SIG-M5 treated with dmso at 0.1 percent for 504 hours (cell line): ENCODE data around the gene FAM169A.
"Not testable (repeated sequence)": the region's sequence is repeated elsewhere in the genome, so short reads cannot be mapped to it uniquely, and the experiment has no call there.

Experiments
- DNase-seq: peaks from one replicate; lab custom pipeline; 2025; ENCODE audit not compliant: unreplicated experiment; lab: John Stamatoyannopoulos, UW

FAM169A gene

DNA sequence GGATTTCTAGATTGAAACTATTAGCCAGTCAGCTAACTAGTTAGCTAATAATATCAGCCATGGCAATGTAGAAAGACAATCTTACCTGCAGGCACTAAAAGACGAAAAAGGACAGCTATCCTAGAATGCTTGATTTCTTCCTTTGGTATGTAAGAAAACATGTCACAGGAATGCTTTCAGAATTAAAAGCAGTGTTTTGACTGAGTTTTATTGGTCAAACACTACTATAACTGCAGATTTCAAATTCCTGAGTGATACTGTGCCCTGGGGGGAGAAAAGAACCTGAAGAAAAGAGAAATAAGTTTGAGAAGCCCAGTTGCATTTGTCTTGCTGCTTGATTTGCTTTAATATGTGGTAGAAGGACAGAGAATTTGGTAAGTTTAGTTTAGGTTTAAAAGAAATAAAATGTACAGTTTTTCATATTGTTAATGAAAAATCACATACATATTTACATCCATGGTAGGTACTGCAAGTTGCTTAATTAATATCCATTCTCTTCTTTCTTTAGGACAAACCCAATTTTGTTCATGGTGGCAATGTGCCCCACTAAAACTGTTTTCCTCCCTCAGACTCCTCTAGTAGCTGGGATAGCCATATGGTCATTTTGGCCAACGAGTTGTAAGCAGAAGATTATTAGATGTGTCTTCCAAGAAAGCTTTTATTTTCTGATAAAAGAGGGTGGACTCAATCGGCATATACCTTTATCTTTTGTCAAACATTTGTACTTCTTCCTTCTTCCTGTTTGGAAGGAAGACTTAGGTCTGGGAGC is 4.3 kb upstream of the FAM169A start:
- DNase-seq, result no peak

DNA sequence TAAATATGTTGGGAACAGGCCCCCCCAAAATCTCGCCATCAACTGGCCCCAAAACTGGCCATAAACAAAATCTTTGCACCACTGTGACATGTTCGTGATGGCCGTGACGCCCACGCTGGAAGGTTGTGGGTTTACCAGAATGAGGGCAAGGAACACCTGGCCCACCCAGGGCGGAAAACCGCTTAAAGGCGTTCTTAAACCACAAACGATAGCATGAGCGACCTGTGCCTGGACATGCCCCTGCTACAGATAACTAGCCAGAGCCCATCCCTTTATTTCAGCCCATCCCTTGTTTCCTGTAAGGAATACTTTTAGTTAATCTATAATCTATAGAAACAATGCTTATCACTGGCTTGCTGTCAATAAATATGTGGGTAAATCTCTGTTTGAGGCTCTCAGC is 3.2 kb upstream of the FAM169A start:
- DNase-seq, result not testable (repeated sequence)

DNA sequence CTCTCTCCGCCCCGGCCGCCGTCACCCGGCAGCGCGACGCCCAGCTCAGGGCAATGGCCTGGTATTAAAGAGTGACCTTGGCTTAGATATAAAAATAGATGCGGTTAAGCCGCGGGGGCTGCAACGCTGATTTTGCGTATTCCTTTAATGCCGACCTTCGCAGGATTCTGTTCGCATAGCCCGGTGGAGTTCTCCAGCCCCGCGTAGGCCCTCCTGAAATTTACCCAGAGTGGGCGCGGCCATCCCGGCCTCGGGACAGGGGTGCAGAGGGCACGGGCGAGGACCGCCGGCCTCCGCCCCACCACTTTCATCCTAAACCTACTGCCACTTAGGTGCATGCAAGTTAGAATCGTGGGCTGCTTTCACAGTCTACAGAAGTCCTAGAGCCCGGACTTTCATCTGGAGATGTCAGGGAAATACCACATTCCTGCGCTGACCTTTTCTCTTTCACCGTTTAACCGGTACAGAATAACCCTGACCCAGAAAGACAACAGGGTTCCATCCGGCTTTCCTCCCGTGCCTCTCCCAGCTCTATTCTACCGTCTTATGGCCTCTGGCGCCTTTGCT is 492 bp upstream of the FAM169A start:
- no peak for DNase-seq

DNA sequence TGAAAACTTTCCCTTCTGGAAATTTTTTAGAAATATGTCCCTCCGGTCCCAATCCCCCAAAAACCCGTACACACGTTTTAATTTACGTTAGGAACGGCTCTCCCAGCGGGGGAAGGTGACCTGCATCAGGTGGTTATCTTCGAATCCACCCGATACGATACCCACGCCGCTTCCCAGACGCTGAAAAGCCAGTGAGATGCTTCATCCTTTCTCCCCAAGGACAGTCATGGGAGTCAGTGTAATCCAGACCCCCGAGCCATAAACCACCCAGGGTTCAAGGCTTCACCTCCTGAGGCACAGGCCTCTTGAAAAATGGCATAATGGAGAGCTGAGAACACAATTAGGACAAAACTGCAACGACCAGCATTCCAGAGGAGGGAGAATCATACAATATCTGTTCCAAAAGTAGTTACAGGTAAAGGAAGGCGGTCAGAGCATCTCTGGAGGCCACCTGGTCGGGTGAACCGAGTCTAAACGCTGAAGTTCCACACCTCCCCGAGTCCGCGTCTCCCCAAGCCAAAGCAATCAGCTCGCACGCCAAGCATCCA is 857 bp downstream of the FAM169A start:
- no peak for DNase-seq

DNA sequence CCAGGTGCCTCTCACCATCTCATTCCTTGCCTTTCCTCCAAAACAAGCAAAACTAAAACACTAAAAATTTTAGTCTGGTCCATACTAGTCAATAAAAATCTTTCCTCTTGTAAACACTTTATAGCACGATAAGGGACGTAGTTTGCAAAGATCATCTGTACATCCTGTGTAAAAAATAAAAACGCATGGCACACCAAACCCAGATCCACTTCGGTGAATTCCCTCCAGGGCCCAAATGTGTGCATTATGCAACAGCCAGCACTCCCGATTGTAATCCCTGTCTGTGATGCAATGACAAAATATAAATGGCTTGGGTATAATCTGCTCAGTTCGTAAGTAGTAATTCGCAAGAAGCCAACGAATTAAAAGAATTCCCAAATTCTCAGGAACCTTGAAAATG is 1.4 kb downstream of the FAM169A start:
- no peak for DNase-seq

DNA sequence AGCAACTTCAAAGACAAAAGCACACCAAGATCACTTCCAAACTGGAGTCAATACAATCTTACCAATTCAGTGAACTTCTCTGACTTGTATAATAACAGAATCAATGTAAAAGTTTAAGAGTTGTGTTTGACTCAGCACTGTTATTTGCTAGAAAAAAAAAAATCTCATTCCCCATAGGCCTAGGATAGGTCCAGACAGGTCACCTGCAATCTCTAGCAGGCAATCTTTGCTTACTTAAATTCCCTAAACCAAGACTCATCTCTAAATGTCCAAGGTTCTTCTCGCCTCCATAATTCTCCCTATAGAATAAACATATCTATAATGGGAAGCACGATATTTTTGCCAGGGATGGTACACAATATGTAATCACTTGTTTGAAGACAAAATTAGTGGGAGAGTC is 2.5 kb downstream of the FAM169A start:
- DNase-seq, result no peak

DNA sequence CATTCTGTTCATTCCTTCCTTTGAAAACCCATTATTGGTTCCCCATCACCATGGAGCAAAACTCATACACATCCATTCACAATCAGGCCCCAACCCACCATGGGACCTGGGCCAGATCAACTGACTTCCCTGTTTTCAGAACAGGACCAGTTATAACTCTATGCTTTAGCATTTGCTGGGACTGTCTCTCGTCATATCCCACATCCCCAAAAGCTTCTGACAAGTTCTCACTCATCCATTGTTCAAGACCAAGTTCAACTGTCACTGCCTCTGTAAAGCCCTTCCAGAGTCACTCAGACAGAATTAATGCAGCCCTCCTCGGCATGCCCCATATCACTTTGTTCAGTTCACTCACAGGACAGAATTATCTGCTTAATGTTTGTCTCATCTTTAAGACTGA is 4.0 kb downstream of the FAM169A start:
- no peak for DNase-seq

DNA sequence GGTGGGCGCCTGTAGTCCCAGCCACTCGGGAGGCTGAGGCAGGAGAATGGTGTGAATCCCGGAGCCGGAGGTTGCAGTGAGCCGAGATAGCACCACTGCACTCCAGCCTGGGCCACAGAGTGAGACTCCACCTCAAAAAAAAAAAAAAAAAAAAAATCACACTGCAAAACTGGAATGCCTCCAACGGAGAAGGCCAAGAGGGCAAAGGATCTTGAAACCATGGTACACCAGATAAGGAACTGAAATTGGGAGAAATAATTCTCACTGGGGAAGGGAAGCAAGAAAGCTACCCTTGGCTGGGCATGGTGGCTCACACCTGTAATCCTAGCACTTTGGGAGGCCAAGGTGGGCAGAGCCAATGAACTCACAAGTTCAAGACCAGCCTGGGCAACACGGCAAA is 9.2 kb downstream of the FAM169A start:
- not testable (repeated sequence) for DNase-seq

DNA sequence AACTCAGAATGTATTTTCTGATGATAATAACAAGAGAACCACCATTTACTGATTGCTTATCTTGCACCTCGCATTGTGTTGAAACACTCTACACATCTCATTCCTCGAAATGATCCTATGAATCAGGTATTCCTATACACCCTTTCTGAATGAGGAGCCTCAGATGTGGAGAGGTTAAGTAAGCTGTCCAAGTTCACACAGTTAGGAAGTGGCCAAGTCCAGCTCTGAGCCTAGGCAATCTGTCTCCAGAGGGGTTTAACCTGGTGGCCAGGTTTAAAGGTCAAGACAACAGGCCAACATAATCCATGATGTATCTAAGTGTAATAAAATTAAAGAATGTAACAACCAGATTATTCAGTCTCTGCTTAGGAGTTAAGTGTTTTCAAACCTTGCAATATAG is 12.9 kb downstream of the FAM169A start:
- no peak for DNase-seq

DNA sequence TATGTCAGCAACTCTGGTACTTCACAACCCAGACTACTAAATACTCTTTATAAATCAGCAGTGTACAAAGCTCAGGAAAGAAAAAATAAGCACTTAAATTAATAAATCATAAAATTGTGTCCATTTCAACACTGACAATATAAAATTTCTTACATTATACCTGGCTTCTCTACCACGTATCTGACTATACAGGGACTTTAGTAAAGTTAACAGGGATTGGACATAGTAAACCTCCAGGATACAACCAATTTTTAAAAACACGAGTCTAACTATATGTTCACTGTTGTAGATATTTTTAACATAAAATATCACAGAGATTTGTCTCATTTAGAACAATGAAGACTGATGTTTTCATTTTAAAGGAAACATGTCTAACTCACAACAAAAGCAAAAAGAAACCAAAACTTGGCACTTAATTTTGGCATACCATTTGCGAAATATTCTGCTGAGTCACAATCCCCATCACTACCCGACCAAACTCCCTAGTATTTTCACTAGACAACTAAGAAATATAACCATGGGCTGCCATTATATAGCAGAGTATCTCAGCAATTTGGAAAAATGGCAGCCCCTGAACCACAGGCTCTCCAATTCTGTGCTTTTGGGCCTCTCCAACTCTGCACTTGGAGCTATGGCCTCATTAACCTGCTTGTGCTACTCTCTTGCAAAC is 14.4 kb downstream of the FAM169A start:
- peak; percentile 14 for DNase-seq

DNA sequence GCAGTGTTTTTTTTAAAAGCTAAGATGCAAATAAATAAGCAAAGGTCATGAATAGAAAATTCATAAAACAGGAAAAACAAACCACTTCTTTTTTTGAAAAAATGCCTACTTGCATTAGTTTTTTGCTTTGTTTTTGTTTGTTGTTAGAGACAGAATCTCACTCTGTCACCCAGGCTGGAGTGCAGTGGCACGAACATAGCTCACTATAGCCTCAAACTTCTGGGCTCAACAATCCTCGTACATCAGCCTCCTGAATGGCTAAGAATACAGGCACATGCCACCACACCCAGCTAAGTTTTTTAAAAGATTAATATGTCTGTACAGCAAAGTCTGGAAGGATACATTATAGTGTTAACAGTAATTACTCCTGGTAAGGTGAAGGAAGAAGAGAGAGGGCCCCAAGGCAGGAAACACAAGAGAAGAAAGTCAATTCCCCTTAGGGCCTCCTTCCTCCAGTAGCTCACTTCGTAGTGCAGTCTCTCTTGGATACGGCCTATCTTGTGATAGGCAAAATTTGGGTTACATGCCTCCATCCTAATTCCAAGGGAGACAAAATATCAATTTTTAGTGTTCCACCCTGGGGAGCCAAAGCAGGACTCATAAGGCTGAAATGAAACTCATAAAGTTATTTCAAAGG is 15.3 kb downstream of the FAM169A start:
- no peak for DNase-seq

DNA sequence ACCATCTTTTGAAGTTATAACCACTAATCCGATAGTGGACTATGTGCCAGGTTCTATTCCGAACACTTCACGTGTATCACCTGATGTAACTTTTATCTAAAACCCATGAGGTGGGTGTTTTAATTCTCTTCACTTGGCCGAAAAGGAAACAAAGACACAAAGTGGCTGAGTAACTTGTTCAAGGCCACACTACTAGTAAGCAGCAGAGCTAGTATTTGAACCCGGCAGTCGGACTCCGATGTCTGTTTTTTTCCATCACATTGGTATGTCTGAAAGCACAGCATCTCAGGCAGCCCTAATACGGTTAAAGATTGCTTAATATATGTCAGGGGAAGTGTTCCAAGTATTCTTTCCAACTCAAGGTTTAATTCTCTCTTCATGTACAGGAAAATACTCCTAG is 16.2 kb downstream of the FAM169A start:
- DNase-seq, result no peak

DNA sequence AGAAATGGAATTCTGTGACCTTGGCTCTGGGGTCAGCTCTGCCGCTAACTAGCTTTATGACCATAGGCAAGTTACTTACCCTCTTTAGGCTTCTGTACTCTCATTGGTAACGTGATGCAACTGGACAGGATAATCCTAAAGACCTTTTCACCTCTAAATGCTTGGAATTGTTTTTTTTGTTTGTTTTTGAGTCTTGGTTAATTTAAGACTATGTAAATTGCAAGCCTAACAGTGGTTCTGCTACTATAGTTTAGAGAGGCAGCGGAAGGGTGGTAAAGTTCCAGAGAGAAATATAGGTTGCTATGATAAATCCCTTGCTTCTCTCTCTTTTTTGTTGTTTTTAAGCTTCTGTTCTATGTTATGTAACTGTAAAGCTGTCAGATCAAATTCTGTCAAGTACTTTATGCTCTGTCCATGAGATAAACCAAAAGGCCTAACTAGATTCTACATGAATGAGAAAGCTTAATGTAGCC is 17.6 kb downstream of the FAM169A start:
- no peak for DNase-seq

DNA sequence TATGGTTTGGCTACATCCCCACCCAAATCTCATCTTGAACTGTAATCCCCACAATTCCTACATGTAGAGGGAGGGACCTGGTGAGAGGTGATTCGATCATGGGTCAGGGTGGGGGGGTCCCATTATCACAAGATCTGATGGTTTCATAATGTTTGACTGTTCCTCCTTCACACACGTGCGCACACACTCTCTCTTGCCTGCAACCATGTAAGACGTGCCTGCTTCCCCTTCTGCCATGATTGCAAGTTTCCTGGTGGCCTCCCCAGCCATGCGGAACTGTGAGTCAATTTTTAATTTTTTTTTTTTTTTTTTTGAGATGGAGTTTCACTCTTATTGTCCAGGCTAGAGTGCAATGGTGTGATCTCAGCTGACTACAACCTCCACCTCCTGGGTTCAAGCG is 27.0 kb downstream of the FAM169A start:
- DNase-seq, result no peak

DNA sequence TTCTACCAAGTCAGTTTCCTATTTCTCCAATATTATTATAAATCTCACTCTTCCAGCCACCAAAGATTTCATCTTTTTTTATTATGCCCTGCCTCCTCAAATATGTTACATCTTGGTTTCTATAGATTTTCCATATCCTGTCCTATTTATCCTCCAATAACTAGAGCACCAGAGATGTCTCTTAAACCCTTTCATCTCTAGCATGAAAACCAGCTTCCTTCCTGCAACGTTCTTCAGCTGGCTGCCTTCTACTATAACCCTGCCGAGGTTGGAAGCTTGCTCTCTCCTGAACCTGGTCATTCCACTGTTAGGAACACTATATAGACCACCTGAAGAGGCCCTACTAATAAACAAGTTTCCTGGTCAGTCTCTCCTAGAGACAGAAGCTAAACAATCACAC is 27.9 kb downstream of the FAM169A start:
- DNase-seq, result no peak

DNA sequence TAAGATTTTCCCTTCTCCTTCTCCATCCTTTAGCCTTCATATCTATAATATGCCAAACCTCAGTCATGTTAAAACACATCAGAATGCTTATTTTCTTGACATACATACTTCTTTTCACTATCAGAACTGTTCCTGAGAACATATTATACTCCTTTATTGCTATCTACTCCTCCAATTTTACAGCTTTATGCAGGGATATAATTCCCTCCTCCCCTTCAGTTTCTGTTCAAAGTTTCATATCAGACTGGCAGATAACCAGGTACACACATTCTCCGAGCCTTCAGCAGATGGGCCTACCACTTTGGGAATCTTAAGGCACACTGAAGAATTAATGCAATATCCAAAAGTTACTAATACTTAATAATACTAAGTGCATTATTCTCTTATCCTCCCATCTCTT is 29.1 kb downstream of the FAM169A start:
- DNase-seq, result no peak

DNA sequence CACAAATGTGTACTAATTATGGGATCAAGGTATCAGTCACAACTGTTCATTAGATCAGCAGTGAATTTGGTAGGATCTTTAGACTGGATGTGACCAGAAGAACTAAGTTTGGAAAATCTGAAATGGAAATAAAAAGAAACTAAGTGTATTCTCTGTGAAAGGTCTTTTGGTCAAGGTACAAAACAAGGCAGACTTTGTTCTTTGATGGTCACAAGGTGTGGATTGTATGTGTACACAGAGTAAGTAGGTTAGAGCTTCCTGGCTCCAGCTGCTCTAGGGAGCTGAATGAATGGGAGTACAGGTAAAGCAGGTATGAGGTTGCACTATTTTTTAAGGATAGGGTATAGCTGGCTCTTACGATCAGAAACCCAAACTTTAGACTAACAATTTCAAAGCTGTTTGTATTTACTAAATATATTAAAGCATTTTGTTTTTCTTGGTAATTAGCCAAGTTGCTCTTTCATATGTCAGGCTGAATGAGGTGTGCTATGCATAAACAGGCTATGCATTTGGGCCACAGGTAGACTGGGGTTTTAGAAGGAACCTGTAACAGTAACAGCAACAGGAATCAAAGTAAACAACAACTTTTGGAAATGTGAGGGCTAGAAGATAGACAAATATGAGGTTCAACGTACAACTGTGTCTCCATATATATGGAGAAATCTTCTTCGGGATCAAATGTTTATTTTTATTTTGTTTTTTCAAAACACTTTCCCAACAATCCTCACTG is 32.5 kb downstream of the FAM169A start:
- no peak for DNase-seq

DNA sequence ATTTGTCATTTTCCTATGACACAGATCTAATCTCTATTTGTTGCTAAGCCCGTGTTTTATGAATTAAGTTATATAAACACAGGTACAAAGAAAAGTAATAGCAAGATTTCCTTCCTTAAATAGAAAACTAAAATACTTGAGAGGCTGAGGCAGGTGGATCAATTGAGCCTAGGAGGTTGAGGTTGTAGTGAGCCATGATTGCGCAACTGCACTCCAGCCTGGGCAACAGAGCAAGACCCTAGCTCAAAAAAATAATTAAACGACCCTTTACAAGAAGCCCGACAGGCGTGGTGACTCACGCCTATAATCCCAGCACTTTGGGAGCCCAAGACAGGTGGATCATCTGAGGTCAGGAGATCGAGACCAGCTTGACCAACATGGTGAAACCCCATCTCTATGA is 36.8 kb downstream of the FAM169A start:
- DNase-seq, result no peak

DNA sequence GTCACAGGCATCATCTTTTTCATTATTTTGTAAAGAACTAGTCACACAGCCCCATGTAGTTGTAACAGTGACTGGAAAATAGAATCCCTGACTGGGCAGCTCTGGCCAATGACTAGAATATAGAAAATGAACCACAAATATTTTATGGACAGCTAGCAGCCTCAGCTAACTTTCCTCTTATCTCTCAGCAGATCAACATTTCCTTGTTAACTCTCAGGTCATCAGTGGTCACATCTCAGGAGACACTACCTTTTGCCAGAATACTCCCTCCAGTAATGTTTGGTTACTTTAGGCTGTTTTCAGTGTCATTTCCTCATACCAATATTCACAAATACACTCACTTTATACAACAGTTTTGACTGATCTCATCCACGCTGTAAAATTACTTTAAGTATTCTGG is 43.9 kb downstream of the FAM169A start:
- no peak for DNase-seq

DNA sequence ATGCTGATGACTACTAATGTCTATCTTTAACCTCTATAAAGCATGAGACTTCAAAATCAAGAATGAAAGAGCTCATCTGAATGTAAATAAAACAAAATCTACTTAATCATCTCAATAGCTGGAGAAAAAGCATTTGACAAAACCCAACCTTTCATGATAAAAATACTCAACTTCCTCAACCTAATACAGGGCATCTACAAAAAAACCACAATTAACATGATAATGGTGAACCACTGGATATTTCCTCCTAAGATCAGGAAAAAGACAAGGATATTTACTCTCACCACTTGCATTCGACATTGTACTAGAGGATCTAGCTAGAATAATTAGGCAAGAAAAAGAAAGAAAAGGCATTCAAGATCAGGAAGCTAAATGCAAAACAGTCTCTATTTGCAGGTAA is 49.3 kb downstream of the FAM169A start:
- no peak for DNase-seq

DNA sequence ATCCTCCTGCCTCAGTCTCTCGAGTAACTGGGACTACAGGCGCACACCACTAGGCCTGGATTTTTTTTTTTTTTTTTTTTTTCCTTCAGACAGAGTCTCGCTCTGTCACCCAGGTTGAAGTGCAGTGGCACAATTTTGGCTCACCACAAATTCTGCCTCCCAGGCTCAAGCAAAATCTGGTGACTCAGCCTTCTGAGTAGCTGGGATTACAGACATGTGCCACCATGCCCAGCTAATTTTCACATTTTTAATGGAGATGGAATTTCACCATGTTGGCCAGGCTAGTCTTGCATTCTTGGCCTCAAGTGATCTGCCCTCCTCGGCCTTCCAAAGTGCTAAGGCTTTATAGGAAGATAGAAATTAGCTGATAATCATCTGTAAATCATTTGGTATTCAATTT is 55.3 kb downstream of the FAM169A start:
- DNase-seq, result no peak
